Effector memory CD4-positive, alpha-beta T cell (primary cell): ENCODE measurements around the gene SPNS2.

Experiments used
- DNase-seq, 3 donors: peaks; one replicate each; pipeline ENCODE4 v3.0.0-alpha.2; 2020
- H3K27ac ChIP-seq: 2 replicates; pipeline ENCODE4 v1.7.0; 2013; ENCODE audit warnings: mild to moderate bottlenecking, low read length, moderate library complexity; ENCODE audit not compliant: insufficient read depth, poor library complexity, severe bottlenecking
- H3K27me3 ChIP-seq: replicated peaks from 2 replicates; pipeline ENCODE4 v1.7.0; 2013; ENCODE audit warnings: mild to moderate bottlenecking, low read length; ENCODE audit not compliant: insufficient read depth, control insufficient read depth, poor library complexity, severe bottlenecking
- H3K36me3 ChIP-seq: 2 replicates; pipeline ENCODE4 v1.7.0; 2013; ENCODE audit warnings: mild to moderate bottlenecking, low read length, moderate library complexity; ENCODE audit not compliant: control insufficient read depth, insufficient read depth
- H3K4me1 ChIP-seq: 2 replicates; pipeline ENCODE4 v1.7.0; 2013; ENCODE audit warnings: low read length, mild to moderate bottlenecking; ENCODE audit not compliant: control insufficient read depth, insufficient read depth, poor library complexity, severe bottlenecking
- H3K4me3 ChIP-seq: 2 replicates; pipeline ENCODE4 v1.7.0; 2013; ENCODE audit warnings: low read length, low read depth, mild to moderate bottlenecking; ENCODE audit not compliant: insufficient read depth, poor library complexity, severe bottlenecking
- H3K9me3 ChIP-seq: 2 replicates; pipeline ENCODE4 v1.7.0; 2013; ENCODE audit warnings: mild to moderate bottlenecking, low read length, moderate library complexity; ENCODE audit not compliant: control insufficient read depth

Gene SPNS2

GRCh38 chr17:4520894-4521600 lies 22.4 kb downstream of the SPNS2 start:
- H3K4me1 ChIP-seq = no peaks in the 10 kb centered on the region
- H3K36me3 ChIP-seq = no peaks in the 10 kb centered on the region
- no peak overlapping the region for H3K27ac ChIP-seq
- no peak overlapping the region for H3K4me3 ChIP-seq
- no peaks in the 10 kb centered on the region for H3K27me3 ChIP-seq
- H3K9me3 ChIP-seq = no peaks in the 10 kb centered on the region
- no peak for DNase-seq

GRCh38 chr17:4522661-4523060 lies 24.0 kb downstream of the SPNS2 start:
- no peaks in the 10 kb centered on the region for H3K4me1 ChIP-seq
- H3K27ac ChIP-seq = no peak overlapping the region
- no peaks in the 10 kb centered on the region for H3K27me3 ChIP-seq

GRCh38 chr17:4523946-4524345 lies 25.3 kb downstream of the SPNS2 start:
- Histone ChIP-seq H3K36me3 (no peaks in the 10 kb centered on the region), H3K9me3 (no peaks in the 10 kb centered on the region), H3K4me1 (no peaks in the 10 kb centered on the region), H3K27ac (no peak overlapping the region), H3K27me3 (no peaks in the 10 kb centered on the region), H3K4me3 (no peak overlapping the region)
- DNase-seq = no peak

More at GRCh38 chr17:4522661-4523060, 24.0 kb downstream of the SPNS2 start:
- H3K36me3 ChIP-seq = no peaks in the 10 kb centered on the region
- no peak overlapping the region for H3K4me3 ChIP-seq
- no peak for DNase-seq
- H3K9me3 ChIP-seq = no peaks in the 10 kb centered on the region

DNA sequence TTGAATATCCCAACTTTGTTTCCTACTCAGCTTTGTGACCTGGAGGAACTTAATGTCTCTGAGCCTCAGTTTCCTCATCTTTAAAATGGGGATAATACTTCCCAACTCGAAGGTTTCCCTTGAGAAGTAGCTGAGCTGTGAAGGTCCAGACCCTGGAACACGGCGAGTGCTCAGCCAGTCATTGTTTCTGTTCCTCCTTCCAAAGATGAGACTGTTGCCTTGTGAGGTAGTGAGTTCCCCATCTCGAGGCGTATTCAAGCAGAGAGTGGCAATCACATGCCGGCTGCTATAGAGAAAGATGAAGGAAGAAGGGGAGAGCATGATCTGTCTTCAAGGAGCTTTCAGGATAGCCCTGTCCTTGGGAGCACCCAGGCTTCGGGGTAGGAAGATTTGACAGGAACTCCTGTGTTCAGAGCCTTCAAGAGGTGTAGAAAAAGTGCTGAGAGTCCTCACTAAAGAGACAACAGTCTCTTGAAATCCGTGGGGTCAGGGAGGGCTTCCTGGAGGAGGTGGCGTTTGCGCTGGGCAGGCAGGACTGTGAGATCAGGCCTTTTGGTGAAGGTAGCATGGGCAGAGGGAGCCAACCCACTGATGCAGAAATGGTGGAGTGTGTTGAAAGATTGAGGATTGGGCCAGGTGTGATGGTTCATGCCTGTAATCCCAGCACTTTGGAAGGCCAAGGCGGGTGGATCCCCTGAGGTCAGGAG lies 27.2 kb downstream of the SPNS2 start:
- Histone ChIP-seq H3K4me3 (no peak overlapping the region), H3K4me1 (no peaks in the 10 kb centered on the region), H3K9me3 (no peaks in the 10 kb centered on the region), H3K27ac (no peak overlapping the region), H3K36me3 (no peaks in the 10 kb centered on the region), H3K27me3 (no peaks in the 10 kb centered on the region)
- DNase-seq = no peak

DNA sequence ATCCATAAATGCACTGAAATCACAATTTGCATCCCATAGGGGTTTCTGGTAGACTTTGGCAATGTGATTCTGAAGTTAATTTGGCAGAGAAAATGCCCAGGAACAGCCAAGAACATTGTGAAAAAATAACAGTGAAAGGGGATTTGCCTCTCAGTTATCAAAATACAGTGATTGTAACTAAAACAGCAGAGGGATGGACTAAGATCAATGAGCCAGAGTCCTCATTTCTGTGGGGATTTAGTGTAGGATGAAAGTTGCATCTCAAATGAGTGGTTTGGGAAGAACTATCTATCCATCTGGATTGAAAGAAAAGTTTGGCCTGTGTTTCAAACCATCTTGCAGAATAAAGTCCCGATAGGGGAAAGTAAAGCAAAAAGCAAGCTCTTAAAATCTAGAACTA lies 28.5 kb downstream of the SPNS2 start:
- Histone ChIP-seq H3K4me1 (no peaks in the 10 kb centered on the region), H3K4me3 (no peak overlapping the region), H3K27me3 (no peaks in the 10 kb centered on the region), H3K27ac (no peak overlapping the region), H3K9me3 (no peaks in the 10 kb centered on the region), H3K36me3 (no peaks in the 10 kb centered on the region)
- no peak for DNase-seq

- no peaks in the 10 kb centered on the region for H3K9me3 ChIP-seq
- H3K27me3 ChIP-seq = no peaks in the 10 kb centered on the region
- H3K36me3 ChIP-seq = no peaks in the 10 kb centered on the region
- H3K27ac ChIP-seq = no peak overlapping the region
- no peak for DNase-seq
- no peak overlapping the region for H3K4me3 ChIP-seq
- no peaks in the 10 kb centered on the region for H3K4me1 ChIP-seq
These were observed 29.0 kb downstream of the SPNS2 start for GRCh38 chr17:4527566-4528125.

GRCh38 chr17:4529533-4530152 lies 31.0 kb downstream of the SPNS2 start:
- H3K4me3 ChIP-seq = no peak overlapping the region
- no peak for DNase-seq
- no peaks in the 10 kb centered on the region for H3K27me3 ChIP-seq

GRCh38 chr17:4530799-4531730 lies 32.4 kb downstream of the SPNS2 start:
- no peak overlapping the region for H3K27ac ChIP-seq
- H3K36me3 ChIP-seq = no peaks in the 10 kb centered on the region
- no peak overlapping the region for H3K4me3 ChIP-seq

More at GRCh38 chr17:4529533-4530152, 31.0 kb downstream of the SPNS2 start:
- no peaks in the 10 kb centered on the region for H3K4me1 ChIP-seq
- H3K36me3 ChIP-seq = no peaks in the 10 kb centered on the region
- H3K9me3 ChIP-seq = no peaks in the 10 kb centered on the region
- no peak overlapping the region for H3K27ac ChIP-seq

GRCh38 chr17:4531988-4532736 lies 33.5 kb downstream of the SPNS2 start:
- no peak overlapping the region for H3K27ac ChIP-seq
- no peaks in the 10 kb centered on the region for H3K27me3 ChIP-seq
- no peak for DNase-seq
- H3K4me1 ChIP-seq = no peaks in the 10 kb centered on the region
- no peaks in the 10 kb centered on the region for H3K36me3 ChIP-seq
- no peak overlapping the region for H3K4me3 ChIP-seq
- no peaks in the 10 kb centered on the region for H3K9me3 ChIP-seq

More at GRCh38 chr17:4530799-4531730, 32.4 kb downstream of the SPNS2 start:
- no peaks in the 10 kb centered on the region for H3K4me1 ChIP-seq
- no peak for DNase-seq
- H3K9me3 ChIP-seq = no peaks in the 10 kb centered on the region
- H3K27me3 ChIP-seq = no peaks in the 10 kb centered on the region
